ENCODE results near the gene EARS2.
"Not testable (repeated sequence)": the region's sequence is repeated elsewhere in the genome, so short reads cannot be mapped to it uniquely, and the experiment has no call there.

Gene EARS2

GRCh38 chr16:23556881-23557778 is at the start of gene EARS2, which contains the start of gene UBFD1:
Gene EARS2 (minus strand): TSS chr16:23557350. CDS start chr16:23557343, 7 bp downstream.
Gene UBFD1 (plus strand): TSS chr16:23557727. CDS start chr16:23557743, 16 bp downstream.
- DNase-seq = peak; percentile 99

GRCh38 chr16:23597003-23597756 is 40.0 kb upstream of the EARS2 start:
- peak; percentile 84 for DNase-seq

- DNase-seq = peak; percentile 89
These were observed 39.0 kb upstream of the EARS2 start, which contains the start of gene NDUFAB1 for GRCh38 chr16:23595951-23596720. Gene NDUFAB1 (minus strand): TSS chr16:23596316. CDS start chr16:23596290, 26 bp downstream.

GRCh38 chr16:23595246-23595950 is 38.2 kb upstream of the EARS2 start:
- DNase-seq = peak; percentile 12

GRCh38 chr16:23594186-23594585 is 37.0 kb upstream of the EARS2 start:
- DNase-seq = no peak

GRCh38 chr16:23590181-23590580 is 33.0 kb upstream of the EARS2 start:
- DNase-seq = no peak

- no peak for DNase-seq
These were observed 30.6 kb upstream of the EARS2 start for GRCh38 chr16:23587726-23588125.

GRCh38 chr16:23584186-23585076 is 27.3 kb upstream of the EARS2 start:
- no peak for DNase-seq

- not testable (repeated sequence) for DNase-seq
These were observed 26.1 kb upstream of the EARS2 start for GRCh38 chr16:23583271-23583670.

GRCh38 chr16:23581764-23582163 is 24.6 kb upstream of the EARS2 start:
- no peak for DNase-seq

GRCh38 chr16:23580391-23580790 is 23.2 kb upstream of the EARS2 start:
- DNase-seq = no peak

- DNase-seq = no peak
These were observed 22.2 kb upstream of the EARS2 start for GRCh38 chr16:23579371-23579770.

- DNase-seq = peak; percentile 24
These were observed 21.1 kb upstream of the EARS2 start for GRCh38 chr16:23578101-23578830.

- no peak for DNase-seq
These were observed 20.3 kb upstream of the EARS2 start for GRCh38 chr16:23577493-23577892.

- no peak for DNase-seq
These were observed 18.7 kb upstream of the EARS2 start for GRCh38 chr16:23575834-23576233.

- no peak for DNase-seq
These were observed 16.7 kb upstream of the EARS2 start for GRCh38 chr16:23573817-23574216.

- DNase-seq = no peak
These were observed 15.2 kb upstream of the EARS2 start for GRCh38 chr16:23572394-23572793.

- DNase-seq = no peak
These were observed 14.7 kb upstream of the EARS2 start for GRCh38 chr16:23571895-23572294.

- no peak for DNase-seq
These were observed 14.0 kb upstream of the EARS2 start for GRCh38 chr16:23570992-23571632.

- no peak for DNase-seq
These were observed 10.5 kb upstream of the EARS2 start for GRCh38 chr16:23567602-23568001.

Data from hematopoietic multipotent progenitor cell treated with erythropoietin and hydrocortisone succinate and interleukin-3 and kit ligand, for 8 days (in vitro differentiated cells).